ENCODE data around the gene CXCR2.

GRCh38 chr2:218172845-218173244 lies 47.0 kb downstream of the CXCR2 start:
- TF ChIP-seq POLR2A (IDR thresholded peaks at IDR 0.05) (no peak), CTCF (IDR thresholded peaks at IDR 0.05) (no peak)
